HL-60 (cell line): ENCODE data around the gene CSGALNACT2.

Experiments
- DNase-seq, 2 experiments: peaks; one replicate each; pipeline ENCODE4 v3.0.0-alpha.2; 2010 to 2020; ENCODE audit warnings: low read depth in 1 of 2, low spot score in 1 of 2
- H3K27ac ChIP-seq: fragments of 250-450 bp; sonication (Bioruptor Pico); replicated peaks from 2 replicates; pipeline ENCODE4 v1.5.1; 2020; ENCODE audit warnings: mild to moderate bottlenecking, moderate library complexity
- H3K27me3 ChIP-seq: fragments of 250-450 bp; sonication (Bioruptor Pico); 2 replicates; pipeline ENCODE4 v1.5.1; 2021; ENCODE audit warnings: mild to moderate bottlenecking, moderate library complexity; ENCODE audit not compliant: insufficient read depth, poor library complexity, severe bottlenecking
- H3K4me3 ChIP-seq: replicated peaks from 2 replicates; pipeline ENCODE4 v1.5.1; 2011; ENCODE audit warnings: mild to moderate bottlenecking, control low read depth, low read length; ENCODE audit not compliant: insufficient read depth
- CTCF ChIP-seq: IDR thresholded peaks from one replicate; pipeline ENCODE4 v1.5.1; 2011; ENCODE audit warnings: low read length, control low read depth, inconsistent platforms; ENCODE audit not compliant: insufficient read depth
- GABPA ChIP-seq: IDR thresholded peaks from 2 replicates; pipeline ENCODE4 v1.6.1; 2012; ENCODE audit warnings: low read depth
- POLR2AphosphoS5 ChIP-seq: IDR thresholded peaks from 2 replicates; pipeline ENCODE4 v1.6.1; 2012; ENCODE audit warnings: low read depth
- REST ChIP-seq: IDR thresholded peaks from 2 replicates; pipeline ENCODE4 v1.6.1; 2012; ENCODE audit warnings: low read depth; ENCODE audit not compliant: insufficient replicate concordance
- SPI1 ChIP-seq: IDR thresholded peaks from 2 replicates; pipeline ENCODE4 v1.6.1; 2012; ENCODE audit warnings: low read depth, mild to moderate bottlenecking, borderline replicate concordance

The CSGALNACT2 gene

GRCh38 chr10:43106256-43107091 lies 31.8 kb upstream of the CSGALNACT2 start:
- Histone ChIP-seq H3K4me3 (no peak overlapping the region), H3K27ac (peak overlapping the region; percentile 28; the same call in 1 of the 2 replicates), H3K27me3 (no peaks in the 10 kb centered on the region)
- peak in 1 of 2 experiments; percentile 55 for DNase-seq
- TF ChIP-seq SPI1 (peak; percentile 68; the same call in 1 of the 2 replicates), POLR2AphosphoS5 (peak; percentile 49; the same call in 1 of the 2 replicates), GABPA (no peak), CTCF (no peak), REST (no peak)

- H3K4me3 ChIP-seq: no peak overlapping the region
- no peak for TF ChIP-seq GABPA
- TF ChIP-seq SPI1: no peak
These were observed 29.3 kb upstream of the CSGALNACT2 start for GRCh38 chr10:43108951-43109350.

GRCh38 chr10:43109671-43110249 lies 28.5 kb upstream of the CSGALNACT2 start:
- DNase-seq: no peak
- no peak overlapping the region for H3K27ac ChIP-seq
- no peak overlapping the region for H3K4me3 ChIP-seq
- TF ChIP-seq CTCF (no peak), SPI1 (no peak), POLR2AphosphoS5 (no peak), REST (no peak), GABPA (no peak)
- H3K27me3 ChIP-seq: no peaks in the 10 kb centered on the region

More at GRCh38 chr10:43108951-43109350, 29.3 kb upstream of the CSGALNACT2 start:
- Histone ChIP-seq H3K27me3 (no peaks in the 10 kb centered on the region), H3K27ac (no peak overlapping the region)
- DNase-seq: no peak

GRCh38 chr10:43110338-43111071 lies 27.7 kb upstream of the CSGALNACT2 start:
- Histone ChIP-seq H3K4me3 (no peak overlapping the region), H3K27ac (no peak overlapping the region), H3K27me3 (no peaks in the 10 kb centered on the region)
- TF ChIP-seq POLR2AphosphoS5: no peak
- DNase-seq: peak in 1 of 2 experiments; percentile 24
